HCT116 (cell line): ENCODE data around the gene C16orf74. TPM values are rescaled to one million over a fixed set of nuclear protein-coding genes. Genes with fewer than 3 reads are reported as not detected.

Source experiments
- ATAC-seq: fragments of 200-7000 bp; cut with Tn5 transposase; 2 replicates; pipeline ENCODE4 v1.9.1; 2020; ENCODE audit warnings: mild to moderate bottlenecking, moderate library complexity
- BruUV-seq: library from RNA; stranded (reverse); fragments of 400-500 nt; replicated peaks from 2 replicates; lab custom pipeline; 2021; lab: Mats Ljungman, UMichigan
- CTCF ChIA-PET: fragments of 300-600 bp; sonication (Branson Sonifier 250); formaldehyde crosslinking; loops from one replicate; lab custom pipeline; 2021; ENCODE audit warnings: antibody characterized with exemption; lab: Charles Lee
- POLR2A ChIA-PET: fragments of 300-600, 350-600 bp; sonication (Branson Sonifier 250); formaldehyde crosslinking; loops from one replicate; lab custom pipeline; 2021; ENCODE audit warnings: antibody characterized with exemption; lab: Charles Lee
- RAD21 ChIA-PET, 2 experiments: fragments of 300-600 bp; sonication (Branson Sonifier 250); formaldehyde crosslinking; loops; one replicate each; lab custom pipeline; 2023; ENCODE audit warnings: low total read pairs in 2 of 2; ENCODE audit not compliant: uncharacterized antibody in 2 of 2, unreplicated experiment in 2 of 2, low non-redundant PET in 1 of 2; lab: Charles Lee
- DNase-seq: peaks from one replicate; pipeline ENCODE4 v3.0.0-alpha.2; 2010; ENCODE audit warnings: low read depth, low spot score
- H2AFZ ChIP-seq: fragments of 200-600 bp; shearing (Covaris generic), sonication (generic); 2 replicates; pipeline ENCODE4 v1.6.1; 2017; ENCODE audit warnings: low read depth, mixed run types, mixed read lengths, antibody characterized with exemption, low read length; ENCODE audit not compliant: poor library complexity, severe bottlenecking
- H3K27ac ChIP-seq: 2 replicates; pipeline ENCODE4 v1.5.1; 2012; ENCODE audit warnings: low read depth, low read length
- H3K27me3 ChIP-seq: fragments of 200-600 bp; sonication (generic); 2 replicates; pipeline ENCODE4 v1.6.1; 2016; ENCODE audit warnings: mixed run types, low read length, mixed read lengths; ENCODE audit not compliant: insufficient read depth
- H3K36me3 ChIP-seq, 2 experiments: fragments of 200-500 bp in 1 of 2; fragments of 200-600 bp in 1 of 2; sonication (Bioruptor generic) in 1 of 2; sonication (generic) in 1 of 2; 2 replicates each; pipeline versions ENCODE4 v1.5.1 to v1.6.1; 2014 to 2016; ENCODE audit warnings: low read length in 2 of 2, inconsistent platforms in 1 of 2, mixed read lengths in 1 of 2, mixed run types in 1 of 2; ENCODE audit not compliant: insufficient read depth in 2 of 2, control insufficient read depth in 1 of 2
- H3K4me1 ChIP-seq, 2 experiments: fragments of 200-600 bp in 1 of 2; sonication (generic) in 1 of 2; 2 replicates each; pipeline versions ENCODE4 v1.5.1 to v1.6.1; 2012 to 2017; ENCODE audit warnings: low read length in 2 of 2, inconsistent platforms in 1 of 2, mild to moderate bottlenecking in 1 of 2, mixed read lengths in 1 of 2, mixed run types in 1 of 2, moderate library complexity in 1 of 2; ENCODE audit not compliant: insufficient read depth in 2 of 2, control insufficient read depth in 1 of 2
- H3K4me2 ChIP-seq: fragments of 200-600 bp; sonication (generic); 2 replicates; pipeline ENCODE4 v1.6.1; 2017; ENCODE audit warnings: mixed run types, low read length, mixed read lengths
- H3K4me3 ChIP-seq, 2 experiments: fragments of 200-600 bp in 1 of 2; sonication (generic) in 1 of 2; replicated peaks in 1 of 2; 2 replicates each; pipeline ENCODE4 v1.5.1; 2011 to 2016; ENCODE audit warnings: low read length in 2 of 2, control low read depth in 1 of 2, low read depth in 1 of 2, mild to moderate bottlenecking in 1 of 2, mixed read lengths in 1 of 2, mixed run types in 1 of 2
- H3K79me2 ChIP-seq: fragments of 200-600 bp; sonication (generic); 2 replicates; pipeline ENCODE4 v1.6.1; 2017; ENCODE audit warnings: mild to moderate bottlenecking, mixed run types, low read length, moderate library complexity, mixed read lengths; ENCODE audit not compliant: insufficient read depth
- H3K9ac ChIP-seq: fragments of 200-600 bp; sonication (generic); 2 replicates; pipeline ENCODE4 v1.6.1; 2016; ENCODE audit warnings: low read length, mixed read lengths
- H3K9me2 ChIP-seq: fragments of 200-600 bp; sonication (generic), shearing (Covaris generic); 2 replicates; pipeline ENCODE4 v1.6.1; 2017; ENCODE audit warnings: mixed run types, mild to moderate bottlenecking, moderate library complexity; ENCODE audit not compliant: insufficient read depth
- H3K9me3 ChIP-seq, 2 experiments: fragments of 200-500 bp in 1 of 2; fragments of 200-600 bp in 1 of 2; sonication (Bioruptor generic) in 1 of 2; sonication (generic) in 1 of 2; 2 replicates each; pipeline ENCODE4 v1.6.1; 2014 to 2017; ENCODE audit warnings: low read length in 2 of 2, mixed read lengths in 2 of 2, inconsistent platforms in 1 of 2, low read depth in 1 of 2, mild to moderate bottlenecking in 1 of 2, mixed run types in 1 of 2, moderate library complexity in 1 of 2; ENCODE audit not compliant: control insufficient read depth in 1 of 2, insufficient read depth in 1 of 2
- H4K20me1 ChIP-seq: fragments of 200-600 bp; sonication (generic), shearing (Covaris generic); 2 replicates; pipeline ENCODE4 v1.6.1; 2017; ENCODE audit warnings: mixed run types, mild to moderate bottlenecking, moderate library complexity; ENCODE audit not compliant: insufficient read depth
- CTCF ChIP-seq, 3 experiments: fragments of 200-600 bp in 1 of 3; sonication (generic) in 1 of 3; IDR thresholded peaks in 2 of 3; conservative IDR thresholded peaks in 1 of 3; 2 replicates each; pipeline ENCODE4 v1.5.1; 2012 to 2017; ENCODE audit warnings: low read depth in 2 of 3, low read length in 2 of 3, antibody characterized with exemption in 1 of 3, borderline replicate concordance in 1 of 3, control low read depth in 1 of 3, mild to moderate bottlenecking in 1 of 3, mixed read lengths in 1 of 3, mixed run types in 1 of 3, moderate library complexity in 1 of 3; ENCODE audit not compliant: insufficient read depth in 1 of 3
- EGR1 ChIP-seq: IDR thresholded peaks from 2 replicates; pipeline ENCODE4 v1.6.1; 2012; ENCODE audit warnings: low read depth
- ELF1 ChIP-seq: IDR thresholded peaks from 2 replicates; pipeline ENCODE4 v1.6.1; 2012; ENCODE audit warnings: low read depth, borderline replicate concordance
- FOSL1 ChIP-seq: IDR thresholded peaks from 2 replicates; pipeline ENCODE4 v1.6.1; 2012; ENCODE audit warnings: low read depth
- MAX ChIP-seq: IDR thresholded peaks from 2 replicates; pipeline ENCODE4 v1.6.1; 2012
- POLR2A ChIP-seq: IDR thresholded peaks from 2 replicates; pipeline ENCODE4 v1.7.0; 2011; ENCODE audit warnings: borderline replicate concordance; ENCODE audit not compliant: insufficient read depth, insufficient read length; ENCODE audit errors: extremely low read depth
- RAD21 ChIP-seq: IDR thresholded peaks from 2 replicates; pipeline ENCODE4 v1.6.1; 2012; ENCODE audit warnings: low read depth, mild to moderate bottlenecking
- SRF ChIP-seq: IDR thresholded peaks from 2 replicates; pipeline ENCODE4 v1.6.1; 2012; ENCODE audit warnings: low read depth
- TCF7L2 ChIP-seq: IDR thresholded peaks from 2 replicates; pipeline ENCODE4 v1.7.0; 2011; ENCODE audit warnings: borderline replicate concordance, inconsistent platforms; ENCODE audit not compliant: insufficient read depth, insufficient read length; ENCODE audit errors: extremely low read depth
- ZFX ChIP-seq: fragments of 450-650 bp; IDR thresholded peaks from 2 replicates; pipeline ENCODE4 v1.6.1; 2017
- ZNF274 ChIP-seq: fragments of 200-500 bp; sonication (Bioruptor generic); IDR thresholded peaks from 2 replicates; pipeline ENCODE4 v1.6.1; 2014; ENCODE audit warnings: mild to moderate bottlenecking, low read depth, low read length, inconsistent platforms
- intact Hi-C: fragments of 100-400 bp; cut with micrococcal nuclease; formaldehyde crosslinking; loops from 2 replicates; pipeline ENCODE4 v1.10.0; 2022
- total RNA-seq: library from RNA; stranded (reverse); gene quantifications from one replicate; pipeline ENCODE4 v1.2.1, GENCODE V29; 2021; ENCODE audit not compliant: unreplicated experiment

C16orf74 gene
- total RNA-seq, 1 experiment from 2014 or later, result 30.0 TPM

- no peaks in the 10 kb centered on the region; the same call in 1 of the 2 replicates for H4K20me1 ChIP-seq
- no peak for TF ChIP-seq MAX
- no peak for TF ChIP-seq RAD21
- TF ChIP-seq EGR1, result no peak
- no peak for TF ChIP-seq TCF7L2
- no peak for TF ChIP-seq ELF1
- no peak for TF ChIP-seq FOSL1
- no peak for TF ChIP-seq SRF
- no peak for TF ChIP-seq ZNF274
- TF ChIP-seq, all 23 proteins: peak for 0
- H2AFZ ChIP-seq, result no peak overlapping the region
- RAD21 ChIA-PET, result no interaction called here
- no peak overlapping the region for H3K9ac ChIP-seq
- H3K4me1 ChIP-seq, result no peaks in the 10 kb centered on the region
- H3K79me2 ChIP-seq, result peaks cover 52% of the 10 kb centered on the region
- no peak overlapping the region for H3K27ac ChIP-seq
- H3K27me3 ChIP-seq, result no peaks in the 10 kb centered on the region
- H3K4me3 ChIP-seq, result no peak overlapping the region
- BruUV-seq, result no TSS peak
- POLR2A ChIA-PET, result no interaction called here
- DNase-seq, result no peak
- no peak overlapping the region for H3K4me2 ChIP-seq
- ATAC-seq, result no peak
- no peaks in the 10 kb centered on the region for H3K9me2 ChIP-seq
- H3K36me3 ChIP-seq, result peaks cover 19 to 55% of the 10 kb centered on the region in 2 experiments; a peak in 3 of 4 replicates
- no peaks in the 10 kb centered on the region for H3K9me3 ChIP-seq
- intact Hi-C loops, result no loop called here
- CTCF ChIA-PET, result no interaction called here
Measured at GRCh38 chr16:85781695-85782370, 30.9 kb upstream of the C16orf74 start.

DNA sequence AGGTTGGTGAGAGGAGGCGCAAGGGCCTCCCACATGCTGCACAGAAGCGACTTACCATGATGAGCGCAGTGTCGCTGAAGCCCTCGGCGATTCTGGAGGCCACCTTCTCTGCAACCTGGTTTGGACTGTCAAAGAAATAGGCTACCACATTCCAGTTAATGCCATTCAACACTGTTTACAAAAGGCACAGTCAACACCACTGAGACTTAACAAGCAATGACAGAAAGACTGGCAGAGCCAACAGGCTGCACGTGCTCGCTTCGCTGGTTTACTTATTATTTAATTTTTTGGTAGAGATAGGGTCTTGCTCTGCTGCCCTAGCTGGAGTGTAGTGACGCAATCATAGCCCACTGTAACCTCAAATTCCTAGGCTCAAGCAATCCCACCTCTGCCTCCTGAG is 30.3 kb upstream of the C16orf74 start:
- Histone ChIP-seq H4K20me1 (no peaks in the 10 kb centered on the region; the same call in 1 of the 2 replicates), H2AFZ (no peak overlapping the region), H3K4me3 (no peak overlapping the region), H3K27me3 (no peaks in the 10 kb centered on the region), H3K36me3 (peaks cover 19 to 50% of the 10 kb centered on the region in 2 experiments; a peak in 3 of 4 replicates), H3K9me3 (no peaks in the 10 kb centered on the region), H3K79me2 (peaks cover 45% of the 10 kb centered on the region)
- DNase-seq (no peak), ATAC-seq (no peak)
- TF ChIP-seq POLR2A, result no peak
- TF ChIP-seq CTCF (IDR thresholded peaks at IDR 0.05 in 2 of 3, conservative IDR thresholded peaks at IDR 0.05 in 1 of 3; ENCODE audit: borderline replicate concordance in 1 of 3, insufficient read depth in 1 of 3, low read depth in 2 of 3, low read length in 2 of 3), result no peak
- no peak for TF ChIP-seq RAD21
- TF ChIP-seq ZFX, result no peak
- TF ChIP-seq, all 23 proteins: peak for 0
- Histone ChIP-seq H3K9me2 (no peaks in the 10 kb centered on the region), H3K9ac (no peak overlapping the region), H3K4me1 (no peaks in the 10 kb centered on the region), H3K27ac (no peak overlapping the region), H3K4me2 (no peak overlapping the region)
- BruUV-seq, result no TSS peak
- ChIA-PET CTCF (no interaction called here), POLR2A (no interaction called here), RAD21 (no interaction called here)
- intact Hi-C loops, result no loop called here
